Smooth muscle cell (in vitro differentiated cells): Measurements from ENCODE around the gene UPK2. TPM values are rescaled to one million over a fixed set of nuclear protein-coding genes. Genes with fewer than 3 reads are reported as not detected.

ENCODE experiments used
- DNase-seq: peaks from one replicate; lab custom pipeline; 2025; ENCODE audit not compliant: unreplicated experiment; lab: John Stamatoyannopoulos, UW
- H2AFZ ChIP-seq: fragments of 200-600 bp; sonication (generic); 2 replicates; pipeline ENCODE4 v1.6.0; 2016; ENCODE audit warnings: antibody characterized with exemption, low read depth, mild to moderate bottlenecking
- H3F3A ChIP-seq: fragments of 200-600 bp; sonication (generic); 2 replicates; pipeline ENCODE4 v1.6.0; 2017; ENCODE audit warnings: antibody characterized with exemption, low read depth
- H3K27ac ChIP-seq: fragments of 200-600 bp; sonication (generic); 2 replicates; pipeline ENCODE4 v1.5.1; 2016; ENCODE audit warnings: low read depth, mild to moderate bottlenecking
- H3K27me3 ChIP-seq: fragments of 200-600 bp; sonication (generic); 2 replicates; pipeline ENCODE4 v1.6.1; 2016; ENCODE audit warnings: low read depth, mild to moderate bottlenecking
- H3K36me3 ChIP-seq: fragments of 200-600 bp; sonication (generic); 2 replicates; pipeline ENCODE4 v1.5.1; 2016; ENCODE audit warnings: low read depth
- H3K4me1 ChIP-seq: fragments of 200-600 bp; sonication (generic); 2 replicates; pipeline ENCODE4 v1.5.1; 2016; ENCODE audit warnings: low read depth
- H3K4me2 ChIP-seq: fragments of 200-600 bp; sonication (generic); 2 replicates; pipeline ENCODE4 v1.6.0; 2016; ENCODE audit warnings: mild to moderate bottlenecking
- H3K4me3 ChIP-seq: fragments of 200-600 bp; sonication (generic); 2 replicates; pipeline ENCODE4 v1.5.1; 2016; ENCODE audit warnings: mild to moderate bottlenecking
- H3K79me2 ChIP-seq: fragments of 200-600 bp; sonication (generic); 2 replicates; pipeline ENCODE4 v1.6.0; 2016; ENCODE audit warnings: low read depth, mild to moderate bottlenecking
- H3K9ac ChIP-seq: fragments of 200-600 bp; sonication (generic); 2 replicates; pipeline ENCODE4 v1.6.0; 2016; ENCODE audit warnings: low read depth
- H3K9me3 ChIP-seq: fragments of 200-600 bp; sonication (generic); replicated peaks from 2 replicates; pipeline ENCODE4 v1.5.1; 2016; ENCODE audit warnings: low read depth
- H4K20me1 ChIP-seq: fragments of 200-600 bp; sonication (generic); 2 replicates; pipeline ENCODE4 v1.6.0; 2016; ENCODE audit warnings: low read depth
- CTCF ChIP-seq: fragments of 200-600 bp; sonication (generic); IDR thresholded peaks from 2 replicates; pipeline ENCODE4 v1.5.1; 2017; ENCODE audit warnings: borderline replicate concordance, mild to moderate bottlenecking, antibody characterized with exemption; ENCODE audit not compliant: insufficient read depth, poor library complexity, severe bottlenecking
- WGBS: methylation state at CpG from one replicate; pipeline ENCODE4 v1.1.7; 2016; ENCODE audit warnings: low lambda C conversion rate; 5-methylcytosine and 5-hydroxymethylcytosine counted together
- polyA plus RNA-seq: library from polyadenylated mRNA; unstranded; fragments of >200 nt; fragmentation: Nextera tagmentation; extraction: Ambion mirVana; gene quantifications from 2 replicates; pipeline ENCODE4 v1.2.1, GENCODE V29; 2016
- total RNA-seq: library from RNA; depleted of rRNA; stranded (reverse); fragments of >200 nt; gene quantifications from 2 replicates; pipeline ENCODE4 v1.2.3, GENCODE V29; 2014

UPK2 gene
- total and polyA plus RNA-seq, 2 experiments from 2014 or later = 1.4 TPM; not detected in 1

- no peak overlapping the region for H3K4me3 ChIP-seq
- peaks cover 2% of the 10 kb centered on the region for H3F3A ChIP-seq
- no peak for DNase-seq
- no peaks in the 10 kb centered on the region for H3K36me3 ChIP-seq
- no peak overlapping the region for H3K27ac ChIP-seq
- H3K9ac ChIP-seq = no peak overlapping the region
- no peaks in the 10 kb centered on the region for H3K9me3 ChIP-seq
- WGBS = 84% methylated on average over 11 of the region's 11 CpGs
- no peaks in the 10 kb centered on the region for H4K20me1 ChIP-seq
- H3K79me2 ChIP-seq = no peaks in the 10 kb centered on the region
- TF ChIP-seq CTCF = no peak
- no peak overlapping the region for H2AFZ ChIP-seq
- H3K27me3 ChIP-seq = no peaks in the 10 kb centered on the region
- H3K4me1 ChIP-seq = peaks cover 12% of the 10 kb centered on the region
- H3K4me2 ChIP-seq = no peak overlapping the region
Observed at GRCh38 chr11:118938491-118939403, 17.4 kb upstream of the UPK2 start.

GRCh38 chr11:118939404-118939915 lies 16.6 kb upstream of the UPK2 start:
- Histone ChIP-seq H4K20me1 (no peaks in the 10 kb centered on the region), H2AFZ (no peak overlapping the region), H3K9ac (no peak overlapping the region), H3K4me2 (no peak overlapping the region), H3K4me3 (no peak overlapping the region), H3K27ac (no peak overlapping the region), H3F3A (no peaks in the 10 kb centered on the region), H3K9me3 (no peaks in the 10 kb centered on the region), H3K36me3 (no peaks in the 10 kb centered on the region), H3K4me1 (peaks cover 12% of the 10 kb centered on the region), H3K79me2 (no peaks in the 10 kb centered on the region), H3K27me3 (no peaks in the 10 kb centered on the region)
- 80% methylated on average over 8 of the region's 8 CpGs for WGBS
- DNase-seq = no peak
- no peak for TF ChIP-seq CTCF

GRCh38 chr11:118939953-118940598 lies 16.0 kb upstream of the UPK2 start:
- Histone ChIP-seq H3K79me2 (no peaks in the 10 kb centered on the region), H3K27me3 (no peaks in the 10 kb centered on the region), H3F3A (no peaks in the 10 kb centered on the region), H3K9me3 (no peaks in the 10 kb centered on the region), H3K36me3 (no peaks in the 10 kb centered on the region), H3K4me1 (peaks cover 12% of the 10 kb centered on the region), H3K27ac (no peak overlapping the region), H3K4me3 (no peak overlapping the region), H4K20me1 (no peaks in the 10 kb centered on the region), H3K9ac (no peak overlapping the region), H2AFZ (peak overlapping the region; percentile 79), H3K4me2 (peak overlapping the region; percentile 48)
- DNase-seq = no peak
- 51% methylated on average over 11 of the region's 13 CpGs for WGBS
- no peak for TF ChIP-seq CTCF
